GM12874 (cell line): ENCODE measurements around the gene CCNE1.

ENCODE experiments used
- CTCF ChIP-seq: IDR thresholded peaks from 2 replicates; pipeline ENCODE4 v1.5.1; 2011; ENCODE audit warnings: low read depth, mild to moderate bottlenecking, control low read depth, low read length, moderate library complexity; ENCODE audit not compliant: insufficient read depth

Gene CCNE1

DNA sequence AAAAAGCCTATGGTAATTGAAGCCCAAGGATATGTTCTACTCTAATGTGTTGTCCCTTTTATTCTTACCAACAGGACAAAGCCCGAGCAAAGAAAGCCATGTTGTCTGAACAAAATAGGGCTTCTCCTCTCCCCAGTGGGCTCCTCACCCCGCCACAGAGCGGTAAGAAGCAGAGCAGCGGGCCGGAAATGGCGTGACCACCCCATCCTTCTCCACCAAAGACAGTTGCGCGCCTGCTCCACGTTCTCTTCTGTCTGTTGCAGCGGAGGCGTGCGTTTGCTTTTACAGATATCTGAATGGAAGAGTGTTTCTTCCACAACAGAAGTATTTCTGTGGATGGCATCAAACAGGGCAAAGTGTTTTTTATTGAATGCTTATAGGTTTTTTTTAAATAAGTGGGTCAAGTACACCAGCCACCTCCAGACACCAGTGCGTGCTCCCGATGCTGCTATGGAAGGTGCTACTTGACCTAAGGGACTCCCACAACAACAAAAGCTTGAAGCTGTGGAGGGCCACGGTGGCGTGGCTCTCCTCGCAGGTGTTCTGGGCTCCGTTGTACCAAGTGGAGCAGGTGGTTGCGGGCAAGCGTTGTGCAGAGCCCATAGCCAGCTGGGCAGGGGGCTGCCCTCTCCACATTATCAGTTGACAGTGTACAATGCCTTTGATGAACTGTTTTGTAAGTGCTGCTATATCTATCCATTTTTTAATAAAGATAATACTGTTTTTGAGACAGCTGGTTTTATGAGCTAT is 12.0 kb downstream of the CCNE1 start:
- no peak for TF ChIP-seq CTCF

DNA sequence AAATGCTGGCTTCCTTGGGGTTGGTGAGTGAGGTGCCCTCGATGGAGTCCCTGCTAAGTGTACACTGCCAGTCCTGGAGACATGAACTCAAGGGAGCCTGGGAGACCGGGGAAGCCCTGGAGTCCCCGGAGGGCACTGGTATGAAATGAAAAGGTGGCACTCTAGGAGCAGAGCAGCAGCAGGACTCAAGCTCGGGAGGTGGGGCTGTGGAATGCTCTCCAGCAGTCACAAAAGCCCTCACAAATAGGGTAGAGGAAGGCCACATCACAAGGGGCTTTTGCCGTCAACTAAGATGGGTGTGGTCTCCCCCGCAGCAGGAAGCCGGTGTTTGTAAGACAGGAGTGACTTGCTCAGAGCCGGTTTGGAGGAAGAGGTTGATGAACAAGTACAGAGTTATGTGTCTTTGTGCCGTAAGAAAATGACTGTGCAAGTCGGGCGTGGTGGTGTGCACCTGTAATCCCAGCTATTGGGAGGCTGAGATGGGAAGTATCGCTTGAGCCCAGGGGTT is 19.3 kb downstream of the CCNE1 start:
- TF ChIP-seq CTCF, result no peak

DNA sequence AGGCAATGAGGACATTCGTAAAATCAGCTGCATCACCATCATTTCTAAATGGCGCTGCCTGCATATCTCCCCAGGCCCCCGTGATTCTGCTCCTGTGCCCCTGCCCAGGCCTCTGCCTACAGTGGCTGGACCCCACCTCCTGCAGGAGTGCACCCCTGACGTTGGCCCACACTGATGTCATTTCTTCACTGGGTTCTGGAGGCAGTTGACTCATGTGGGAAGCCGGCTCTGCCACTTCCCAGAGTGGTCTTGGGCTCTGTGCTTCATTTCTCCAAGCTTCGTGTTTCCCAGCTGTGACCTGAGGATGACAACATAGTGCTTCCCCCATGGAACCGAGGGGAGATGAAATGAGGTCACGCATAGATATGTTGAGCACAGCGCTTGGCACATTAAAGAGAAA is 19.9 kb downstream of the CCNE1 start:
- no peak for TF ChIP-seq CTCF

DNA sequence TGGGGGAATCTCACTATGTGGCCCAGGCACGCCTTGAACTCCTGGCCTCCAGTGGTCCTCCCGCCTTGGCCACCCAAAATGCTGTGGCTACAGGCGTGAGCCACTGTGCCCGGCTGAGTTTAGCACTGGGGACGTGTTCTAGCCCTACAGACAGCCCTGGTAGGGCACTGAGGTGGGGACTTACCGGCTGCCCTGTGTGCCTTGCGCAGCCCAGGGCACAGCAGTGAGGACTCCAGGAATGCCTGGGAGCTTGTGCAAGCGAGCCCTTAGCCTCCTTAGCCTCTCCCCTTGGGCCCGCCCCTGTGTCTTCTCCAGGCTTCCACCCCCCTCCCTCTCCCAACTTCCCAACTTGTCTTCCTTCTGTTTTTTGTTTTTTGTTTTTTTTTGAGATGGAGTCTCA is 21.0 kb downstream of the CCNE1 start:
- no peak for TF ChIP-seq CTCF

GRCh38 chr19:29833614-29834261 is 21.9 kb downstream of the CCNE1 start:
- TF ChIP-seq CTCF, result no peak

GRCh38 chr19:29834991-29835846 is 23.4 kb downstream of the CCNE1 start:
- TF ChIP-seq CTCF, result no peak

GRCh38 chr19:29836409-29836825 is 24.6 kb downstream of the CCNE1 start:
- no peak for TF ChIP-seq CTCF
